Heart left ventricle (tissue), 16 donors: ENCODE measurements around the gene NFIC. TPM values are rescaled to one million over a fixed set of nuclear protein-coding genes. Genes with fewer than 3 reads are reported as not detected.

Source experiments
- ATAC-seq, 4 donors: fragments of 200-7000 bp; cut with Tn5 transposase; one replicate each; pipeline ENCODE4 v1.9.1; 2020 to 2022; ENCODE audit warnings: moderate library complexity in 4 of 4, mild to moderate bottlenecking in 3 of 4, moderate number of reproducible peaks in 1 of 4
- DNase-seq, 5 donors: peaks; one replicate each; pipeline ENCODE4 v3.0.0-alpha.2; 2020
- H3K27ac ChIP-seq, 12 donors: fragments of 200-600 bp; sonication (generic) in 4 of 12; one replicate each; pipeline versions ENCODE4 v1.5.0 to v1.8.0; 2016 to 2022; ENCODE audit warnings: mild to moderate bottlenecking in 2 of 12
- H3K27me3 ChIP-seq, 9 donors: fragments of 200-600 bp; sonication (generic) in 2 of 9; one replicate each; pipeline versions ENCODE4 v1.5.1 to v1.8.0; 2016 to 2022; ENCODE audit warnings: mild to moderate bottlenecking in 3 of 9
- H3K36me3 ChIP-seq, 9 donors: fragments of 200-600 bp; sonication (generic) in 2 of 9; one replicate each; pipeline versions ENCODE4 v1.5.0 to v1.8.0; 2018 to 2022; ENCODE audit warnings: mild to moderate bottlenecking in 2 of 9
- H3K4me1 ChIP-seq, 12 donors: fragments of 200-600 bp; sonication (generic) in 4 of 12; one replicate each; pipeline versions ENCODE4 v1.5.0 to v1.8.0; 2016 to 2022; ENCODE audit warnings: mild to moderate bottlenecking in 3 of 12
- H3K4me3 ChIP-seq, 12 donors: fragments of 200-600 bp; sonication (generic) in 4 of 12; one replicate each; pipeline versions ENCODE4 v1.5.0 to v1.8.0; 2017 to 2022; ENCODE audit warnings: mild to moderate bottlenecking in 9 of 12, moderate library complexity in 4 of 12
- H3K9me3 ChIP-seq, 12 donors: fragments of 200-600 bp; sonication (generic) in 4 of 12; one replicate each; pipeline versions ENCODE4 v1.5.0 to v1.8.0; 2016 to 2022; ENCODE audit warnings: mild to moderate bottlenecking in 1 of 12
- POLR2A ChIP-seq, 2 donors: fragments of 450-650 bp; IDR thresholded peaks; one replicate each; pipeline ENCODE4 v1.6.1; 2017; ENCODE audit warnings: antibody characterized with exemption in 2 of 2, mild to moderate bottlenecking in 2 of 2, moderate library complexity in 2 of 2
- WGBS, 4 donors: extraction: QIAGEN DNeasy Blood & Tissue Kit in 2 of 4; methylation state at CpG; one replicate each; pipeline versions ENCODE4 v1.1.5 to v1.1.7; 2013 to 2018; 5-methylcytosine and 5-hydroxymethylcytosine counted together
- intact Hi-C, 10 donors: fragments of 100-400 bp; cut with DNase I; formaldehyde crosslinking; loops; one replicate each; pipeline versions ENCODE4 v1.11.1 to v1.14.2; 2022
- polyA plus RNA-seq, 2 donors: library from polyadenylated mRNA; stranded (reverse); fragments of 200-250 nt; gene quantifications; one replicate each; pipeline ENCODE4 v1.2.3, GENCODE V29; 2013
- total RNA-seq, 9 donors: library from RNA; depleted of rRNA in 2 of 9; stranded (reverse); fragments of >200 nt in 2 of 9; fragmentation: NEBNext Ultra II Directional in 3 of 9; extraction: Animal tissue kit (Norgen Biotek cat#: 25700) in 3 of 9; gene quantifications; one replicate each; pipeline versions ENCODE4 v1.1.0 to v1.2.4, GENCODE V29; 2016 to 2023
- TF ChIP-seq, protein P1 (sequence below), 12 donors: fragments of 200-600 bp; sonication (generic) in 4 of 12; IDR thresholded peaks; one replicate each; pipeline versions ENCODE4 v1.5.0 to v1.8.0; 2018 to 2022; ENCODE audit warnings: antibody characterized with exemption in 12 of 12, mild to moderate bottlenecking in 5 of 12
- donor health status: ischemic (EF 13 %, LVEDD 7.1; RV severe dilation, severe dysfunction).
- donor health status: healthy with polysubstance abuse.
- donor health status: DM: no; HTN: yes; CAD: no.
- donor health status: DM: no; HTN: no; CAD: no.
- donor health status: ischemic (EF 25% LVEDD 6.9; RV normal size, moderate dysfunction).
- donor health status: ischemic (EF 25% LVEDD 5.7; RV mildly dilated, moderate dysfunction).
- donor health status: healthy.
- donor health status: DM: yes; HTN: yes; CAD: no.
- donor health status: ischemic (EF 35%, LVEDD 5.7; RV mildly dilated, moderate dysfunction).
- donor health status: nonischemic (EF 11% LVEDD 7.7; RV severe dilation, severe dysfunction).
- donor health status: DM: yes; HTN: yes; CAD: no.
- donor health status: PGD.
- donor health status: ischemic (EF 29% LVEDD 5.4; RV normal size, mild dysfunction).
- donor health status: nonischemic (EF 23%, LVEDD 6.1; RV moderate dilation, normal function).

Gene NFIC
- total and polyA plus RNA-seq, 11 donors, result 107 to 267 (median 159) TPM

DNA sequence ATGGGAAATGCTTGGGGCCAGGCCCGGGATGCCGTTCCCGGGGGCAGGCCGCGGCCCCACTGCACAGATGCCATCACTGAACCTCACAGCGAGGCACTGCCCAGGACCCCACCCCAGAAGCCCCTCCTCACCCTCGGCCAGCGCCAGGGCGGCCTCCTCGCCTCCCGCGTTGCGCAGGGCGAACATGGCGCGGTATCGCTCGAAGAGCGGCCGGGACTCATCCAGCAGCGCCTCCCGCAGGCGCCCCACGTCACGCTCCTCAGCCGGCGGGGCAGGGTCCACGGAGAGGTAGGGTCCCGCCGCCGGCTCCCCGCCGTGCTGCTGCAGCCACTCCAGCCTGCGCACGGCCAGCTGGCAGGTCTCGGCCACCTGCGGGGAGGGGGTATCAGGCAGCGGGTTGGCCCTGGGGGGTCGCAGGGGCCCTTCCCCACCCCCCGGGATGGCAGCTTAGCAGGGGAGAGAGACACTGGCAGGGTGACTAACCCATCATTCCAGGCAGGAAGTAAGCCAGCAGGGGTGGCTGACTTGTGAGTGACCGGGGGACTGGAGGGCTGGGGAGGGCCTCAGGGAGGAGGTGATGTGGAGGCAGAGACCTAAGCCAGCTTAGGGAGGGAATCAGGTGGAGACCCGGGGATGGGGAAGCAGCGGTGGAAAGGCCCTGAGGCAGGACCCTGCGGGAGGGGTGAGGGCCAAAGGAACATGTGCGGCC lies 125.9 kb downstream of the NFIC start:
- no peak overlapping the region for H3K4me3 ChIP-seq
- no peak for DNase-seq
- no peaks in the 10 kb centered on the region for H3K27me3 ChIP-seq
- 90 to 95% (median 93%) methylated on average over 12 to 45 of the region's 45 CpGs for WGBS, 4 donors
- H3K36me3 ChIP-seq, result peaks cover 0 to 56% (median 49%) of the 10 kb centered on the region in 9 donors
- TF ChIP-seq POLR2A (IDR thresholded peaks at IDR 0.05), result no peak
- TF ChIP-seq, protein P1, sequence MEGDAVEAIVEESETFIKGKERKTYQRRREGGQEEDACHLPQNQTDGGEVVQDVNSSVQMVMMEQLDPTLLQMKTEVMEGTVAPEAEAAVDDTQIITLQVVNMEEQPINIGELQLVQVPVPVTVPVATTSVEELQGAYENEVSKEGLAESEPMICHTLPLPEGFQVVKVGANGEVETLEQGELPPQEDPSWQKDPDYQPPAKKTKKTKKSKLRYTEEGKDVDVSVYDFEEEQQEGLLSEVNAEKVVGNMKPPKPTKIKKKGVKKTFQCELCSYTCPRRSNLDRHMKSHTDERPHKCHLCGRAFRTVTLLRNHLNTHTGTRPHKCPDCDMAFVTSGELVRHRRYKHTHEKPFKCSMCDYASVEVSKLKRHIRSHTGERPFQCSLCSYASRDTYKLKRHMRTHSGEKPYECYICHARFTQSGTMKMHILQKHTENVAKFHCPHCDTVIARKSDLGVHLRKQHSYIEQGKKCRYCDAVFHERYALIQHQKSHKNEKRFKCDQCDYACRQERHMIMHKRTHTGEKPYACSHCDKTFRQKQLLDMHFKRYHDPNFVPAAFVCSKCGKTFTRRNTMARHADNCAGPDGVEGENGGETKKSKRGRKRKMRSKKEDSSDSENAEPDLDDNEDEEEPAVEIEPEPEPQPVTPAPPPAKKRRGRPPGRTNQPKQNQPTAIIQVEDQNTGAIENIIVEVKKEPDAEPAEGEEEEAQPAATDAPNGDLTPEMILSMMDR (IDR thresholded peaks at IDR 0.05), result no peak
- H3K4me1 ChIP-seq, result no peaks in the 10 kb centered on the region
- no peak overlapping the region for H3K27ac ChIP-seq
- ATAC-seq, result no peak
- no peaks in the 10 kb centered on the region for H3K9me3 ChIP-seq
- intact Hi-C loops, result no loop called here

DNA sequence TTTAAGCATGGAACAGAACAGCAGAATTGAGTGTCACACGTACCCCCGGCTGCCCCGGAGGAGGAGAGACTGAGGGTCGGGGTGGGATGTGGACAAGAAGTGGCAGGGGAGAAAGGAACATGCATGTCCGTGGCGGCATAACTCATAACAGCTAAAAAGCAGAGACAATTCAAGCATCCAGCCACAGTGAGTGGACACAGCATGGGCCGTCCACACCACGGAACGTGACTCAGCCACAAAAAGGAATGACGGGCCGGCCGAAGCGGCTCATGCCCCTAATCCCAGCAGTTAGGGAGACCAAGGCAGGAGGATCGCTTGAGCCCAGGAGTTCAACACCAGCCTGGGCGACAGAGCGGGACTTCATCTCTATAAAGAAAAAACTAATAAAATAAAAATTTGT lies 126.5 kb downstream of the NFIC start:
- intact Hi-C loops, result no loop called here
- no peak overlapping the region for H3K4me3 ChIP-seq

DNA sequence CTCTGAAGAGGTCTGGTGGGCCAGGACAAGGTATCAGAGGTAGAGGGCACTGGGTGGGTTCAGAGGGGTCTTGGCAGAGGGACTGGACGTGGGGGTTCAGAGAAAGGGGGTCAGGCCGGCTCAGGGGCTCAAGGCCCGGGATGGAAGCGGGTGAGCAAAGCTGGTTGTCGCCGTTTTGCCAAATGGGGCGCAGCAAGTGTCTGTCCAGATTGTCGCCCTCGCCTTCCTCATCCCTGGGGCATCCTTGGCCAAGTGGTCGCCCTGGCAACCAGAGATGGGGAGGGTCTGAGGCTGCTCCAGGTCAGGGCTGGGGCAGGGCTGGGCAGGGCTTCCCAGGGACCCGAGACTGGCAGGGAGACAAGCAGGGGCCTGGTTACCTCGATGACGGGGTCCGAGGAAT lies 127.3 kb downstream of the NFIC start:
- no peak for ATAC-seq
- intact Hi-C loops, result no loop called here
- WGBS, 4 donors, result 92 to 96% (median 95%) methylated on average over 13 to 14 of the region's 14 CpGs
- Histone ChIP-seq H3K27ac (no peak overlapping the region), H3K27me3 (no peaks in the 10 kb centered on the region), H3K4me1 (no peaks in the 10 kb centered on the region), H3K9me3 (no peaks in the 10 kb centered on the region), H3K36me3 (peaks cover 0 to 58% (median 49%) of the 10 kb centered on the region in 9 donors), H3K4me3 (no peak overlapping the region)
- no peak for DNase-seq
- TF ChIP-seq, protein P1 (IDR thresholded peaks at IDR 0.05), result no peak
- no peak for TF ChIP-seq POLR2A (IDR thresholded peaks at IDR 0.05)

More for the DNA sequence above, 126.5 kb downstream of the NFIC start:
- Histone ChIP-seq H3K9me3 (no peaks in the 10 kb centered on the region), H3K27me3 (no peaks in the 10 kb centered on the region), H3K27ac (no peak overlapping the region), H3K4me1 (no peaks in the 10 kb centered on the region), H3K36me3 (peaks cover 0 to 58% (median 49%) of the 10 kb centered on the region in 9 donors)
- TF ChIP-seq, protein P1 (IDR thresholded peaks at IDR 0.05), result no peak
- TF ChIP-seq POLR2A (IDR thresholded peaks at IDR 0.05), result no peak
- DNase-seq (no peak), ATAC-seq (no peak)
- 93 to 97% (median 95%) methylated on average over 16 of the region's 16 CpGs for WGBS, 4 donors

DNA sequence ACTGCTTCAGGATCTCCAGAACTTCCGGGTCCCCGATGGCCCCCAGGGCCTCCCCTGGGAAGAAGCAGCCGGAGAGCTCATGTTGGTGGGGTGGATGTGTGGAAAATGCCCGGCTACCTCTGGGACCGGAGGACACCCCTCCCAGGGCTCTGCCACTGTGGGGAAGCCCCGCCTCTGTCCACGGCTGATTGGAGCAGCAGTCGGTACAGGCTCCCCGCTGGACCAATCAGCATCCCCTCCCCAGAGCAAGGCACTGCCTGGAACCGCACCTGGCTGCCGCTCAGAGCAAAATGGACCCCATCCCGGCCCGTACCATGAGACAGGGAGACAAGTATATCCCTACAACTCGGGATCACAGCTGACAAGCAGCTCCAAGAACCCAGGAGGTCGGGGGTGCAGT lies 127.7 kb downstream of the NFIC start:
- Histone ChIP-seq H3K27ac (no peak overlapping the region), H3K4me1 (peaks cover 0 to 4% (median 1%) of the 10 kb centered on the region in 12 donors), H3K9me3 (no peaks in the 10 kb centered on the region), H3K36me3 (peaks cover 0 to 58% (median 49%) of the 10 kb centered on the region in 9 donors), H3K4me3 (no peak overlapping the region), H3K27me3 (no peaks in the 10 kb centered on the region)
- DNase-seq, result no peak
- no peak for TF ChIP-seq POLR2A (IDR thresholded peaks at IDR 0.05)
- TF ChIP-seq, protein P1 (IDR thresholded peaks at IDR 0.05), result no peak
- 83 to 93% (median 86%) methylated on average over 8 to 15 of the region's 15 CpGs for WGBS, 4 donors
- ATAC-seq, result peak in 3 of 4 donors; percentile 16 to 43 (median 33)
- intact Hi-C loops, result no loop called here
